ENCODE data around the gene CCNY.

- TF ChIP-seq NBN (conservative IDR thresholded peaks at IDR 0.05) (no peak), JUN (CRISPR knock-in tag; IDR thresholded peaks at IDR 0.05) (no peak), MLXIP (CRISPR knock-in tag; IDR thresholded peaks at IDR 0.05; ENCODE audit: borderline replicate concordance) (no peak), IRF1 (CRISPR knock-in tag; IDR thresholded peaks at IDR 0.05; ENCODE audit: low read depth) (no peak), RELA (CRISPR knock-in tag; IDR thresholded peaks at IDR 0.05) (no peak), ZNF256 (CRISPR knock-in tag; conservative IDR thresholded peaks at IDR 0.05) (no peak), MAFK (conservative IDR thresholded peaks at IDR 0.05 in 1 of 2, IDR thresholded peaks at IDR 0.05 in 1 of 2; ENCODE audit: low read length in 2 of 2) (no peak), MAX (IDR thresholded peaks at IDR 0.05) (no peak), FOXA3 (CRISPR knock-in tag; IDR thresholded peaks at IDR 0.05) (no peak)
These were observed 243.6 kb downstream of the CCNY start for GRCh38 chr10:35579726-35580422.

Measured in HepG2 (cell line).